ENCODE results near the gene NSD1. TPM values are rescaled to one million over a fixed set of nuclear protein-coding genes. Genes with fewer than 3 reads are reported as not detected.

The NSD1 gene
- total RNA-seq, 1 donor from 2014 or later: 111 TPM

DNA sequence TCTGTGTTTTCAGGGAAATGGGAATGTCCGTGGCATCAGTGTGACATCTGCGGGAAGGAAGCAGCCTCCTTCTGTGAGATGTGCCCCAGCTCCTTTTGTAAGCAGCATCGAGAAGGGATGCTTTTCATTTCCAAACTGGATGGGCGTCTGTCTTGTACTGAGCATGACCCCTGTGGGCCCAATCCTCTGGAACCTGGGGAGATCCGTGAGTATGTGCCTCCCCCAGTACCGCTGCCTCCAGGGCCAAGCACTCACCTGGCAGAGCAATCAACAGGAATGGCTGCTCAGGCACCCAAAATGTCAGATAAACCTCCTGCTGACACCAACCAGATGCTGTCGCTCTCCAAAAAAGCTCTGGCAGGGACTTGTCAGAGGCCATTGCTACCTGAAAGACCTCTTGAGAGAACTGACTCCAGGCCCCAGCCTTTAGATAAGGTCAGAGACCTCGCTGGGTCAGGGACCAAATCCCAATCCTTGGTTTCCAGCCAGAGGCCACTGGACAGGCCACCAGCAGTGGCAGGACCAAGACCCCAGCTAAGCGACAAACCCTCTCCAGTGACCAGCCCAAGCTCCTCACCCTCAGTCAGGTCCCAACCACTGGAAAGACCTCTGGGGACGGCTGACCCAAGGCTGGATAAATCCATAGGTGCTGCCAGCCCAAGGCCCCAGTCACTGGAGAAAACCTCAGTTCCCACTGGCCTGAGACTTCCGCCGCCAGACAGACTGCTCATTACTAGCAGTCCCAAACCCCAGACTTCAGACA, 160.4 kb downstream of the NSD1 start:
- peak overlapping the region; percentile 18 for H3K27ac Mint-ChIP-seq (ENCODE audit: unreplicated experiment)
- no peak overlapping the region for H3K4me3 Mint-ChIP-seq (ENCODE audit: unreplicated experiment)
- peaks cover 41% of the 10 kb centered on the region for H3K4me1 Mint-ChIP-seq (ENCODE audit: unreplicated experiment)
- H3K9me3 Mint-ChIP-seq (ENCODE audit: unreplicated experiment): no peaks in the 10 kb centered on the region
- peaks cover 34% of the 10 kb centered on the region for H3K36me3 Mint-ChIP-seq (ENCODE audit: low read depth, unreplicated experiment)
- TF ChIP-seq, protein P1, sequence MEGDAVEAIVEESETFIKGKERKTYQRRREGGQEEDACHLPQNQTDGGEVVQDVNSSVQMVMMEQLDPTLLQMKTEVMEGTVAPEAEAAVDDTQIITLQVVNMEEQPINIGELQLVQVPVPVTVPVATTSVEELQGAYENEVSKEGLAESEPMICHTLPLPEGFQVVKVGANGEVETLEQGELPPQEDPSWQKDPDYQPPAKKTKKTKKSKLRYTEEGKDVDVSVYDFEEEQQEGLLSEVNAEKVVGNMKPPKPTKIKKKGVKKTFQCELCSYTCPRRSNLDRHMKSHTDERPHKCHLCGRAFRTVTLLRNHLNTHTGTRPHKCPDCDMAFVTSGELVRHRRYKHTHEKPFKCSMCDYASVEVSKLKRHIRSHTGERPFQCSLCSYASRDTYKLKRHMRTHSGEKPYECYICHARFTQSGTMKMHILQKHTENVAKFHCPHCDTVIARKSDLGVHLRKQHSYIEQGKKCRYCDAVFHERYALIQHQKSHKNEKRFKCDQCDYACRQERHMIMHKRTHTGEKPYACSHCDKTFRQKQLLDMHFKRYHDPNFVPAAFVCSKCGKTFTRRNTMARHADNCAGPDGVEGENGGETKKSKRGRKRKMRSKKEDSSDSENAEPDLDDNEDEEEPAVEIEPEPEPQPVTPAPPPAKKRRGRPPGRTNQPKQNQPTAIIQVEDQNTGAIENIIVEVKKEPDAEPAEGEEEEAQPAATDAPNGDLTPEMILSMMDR (IDR thresholded peaks at IDR 0.05; ENCODE audit: unreplicated experiment): no peak
- no peak for DNase-seq (ENCODE audit: low spot score)
- peaks cover 7% of the 10 kb centered on the region for H3K27me3 Mint-ChIP-seq (ENCODE audit: unreplicated experiment)

DNA sequence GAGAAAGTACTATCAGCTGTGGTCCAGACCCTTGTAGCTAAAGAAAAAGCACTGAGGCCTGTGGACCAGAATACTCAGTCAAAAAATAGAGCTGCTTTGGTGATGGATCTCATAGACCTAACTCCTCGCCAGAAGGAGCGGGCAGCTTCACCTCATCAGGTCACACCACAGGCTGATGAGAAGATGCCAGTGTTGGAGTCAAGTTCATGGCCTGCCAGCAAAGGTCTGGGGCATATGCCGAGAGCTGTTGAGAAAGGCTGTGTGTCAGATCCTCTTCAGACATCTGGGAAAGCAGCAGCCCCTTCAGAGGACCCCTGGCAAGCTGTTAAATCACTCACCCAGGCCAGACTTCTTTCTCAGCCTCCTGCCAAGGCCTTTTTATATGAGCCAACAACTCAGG, 161.1 kb downstream of the NSD1 start:
- no peak overlapping the region for H3K4me3 Mint-ChIP-seq (ENCODE audit: unreplicated experiment)
- H3K27ac Mint-ChIP-seq (ENCODE audit: unreplicated experiment): peak overlapping the region; percentile 18
- peaks cover 8% of the 10 kb centered on the region for H3K27me3 Mint-ChIP-seq (ENCODE audit: unreplicated experiment)
- TF ChIP-seq, protein P1 (IDR thresholded peaks at IDR 0.05; ENCODE audit: unreplicated experiment): no peak
- H3K9me3 Mint-ChIP-seq (ENCODE audit: unreplicated experiment): no peaks in the 10 kb centered on the region
- H3K36me3 Mint-ChIP-seq (ENCODE audit: low read depth, unreplicated experiment): peaks cover 34% of the 10 kb centered on the region
- peaks cover 46% of the 10 kb centered on the region for H3K4me1 Mint-ChIP-seq (ENCODE audit: unreplicated experiment)
- no peak for DNase-seq (ENCODE audit: low spot score)

DNA sequence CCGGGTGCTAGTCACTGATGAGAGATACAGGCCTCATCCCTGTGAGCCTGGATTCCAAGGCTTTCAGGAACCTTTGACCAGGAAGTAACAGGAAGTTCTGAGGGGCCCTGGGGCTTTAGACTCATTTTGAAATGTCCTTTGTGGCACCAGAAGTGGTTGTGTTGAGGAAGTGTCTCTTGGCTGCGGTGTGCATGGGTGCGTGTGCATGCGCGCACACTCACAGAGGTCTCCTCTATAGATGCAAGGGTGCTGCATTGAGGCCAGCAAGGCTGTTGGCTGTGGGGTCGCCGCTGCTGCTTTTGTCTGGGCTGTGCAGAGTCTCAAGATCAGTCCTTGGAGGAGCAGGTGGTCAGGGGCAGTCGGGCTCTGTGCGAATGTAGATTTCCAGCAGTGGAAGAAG, 162.4 kb downstream of the NSD1 start:
- no peak for DNase-seq (ENCODE audit: low spot score)
- Mint-ChIP-seq H3K4me1 (ENCODE audit: unreplicated experiment) (peaks cover 57% of the 10 kb centered on the region), H3K27me3 (ENCODE audit: unreplicated experiment) (peaks cover 12% of the 10 kb centered on the region), H3K36me3 (ENCODE audit: low read depth, unreplicated experiment) (peaks cover 34% of the 10 kb centered on the region), H3K27ac (ENCODE audit: unreplicated experiment) (peak overlapping the region; percentile 96), H3K4me3 (ENCODE audit: unreplicated experiment) (peak overlapping the region; percentile 58), H3K9me3 (ENCODE audit: unreplicated experiment) (no peaks in the 10 kb centered on the region)
- TF ChIP-seq, protein P1 (IDR thresholded peaks at IDR 0.05; ENCODE audit: unreplicated experiment): no peak

DNA sequence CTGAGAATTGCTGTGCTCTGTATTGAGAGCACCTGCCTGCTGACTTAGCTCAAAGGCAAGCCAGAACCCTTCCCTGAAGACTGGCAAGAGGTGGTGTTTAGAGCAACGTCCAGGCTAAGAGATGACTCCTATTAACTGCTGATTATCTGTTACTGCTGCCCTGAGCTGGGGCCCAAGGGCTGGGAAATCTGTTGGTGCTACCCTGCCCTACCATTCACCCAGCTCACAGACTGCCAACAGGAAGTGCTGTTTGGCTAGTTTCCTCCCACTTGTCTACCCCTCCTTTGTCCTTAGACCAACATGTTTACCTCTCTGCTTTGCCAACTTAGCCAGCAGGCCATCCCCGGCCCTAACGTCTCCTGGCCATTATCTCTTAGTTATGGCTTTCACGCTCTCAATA, 163.0 kb downstream of the NSD1 start:
- Mint-ChIP-seq H3K36me3 (ENCODE audit: low read depth, unreplicated experiment) (peaks cover 34% of the 10 kb centered on the region), H3K27ac (ENCODE audit: unreplicated experiment) (peak overlapping the region; percentile 96), H3K9me3 (ENCODE audit: unreplicated experiment) (no peaks in the 10 kb centered on the region), H3K4me3 (ENCODE audit: unreplicated experiment) (peak overlapping the region; percentile 14), H3K4me1 (ENCODE audit: unreplicated experiment) (peaks cover 61% of the 10 kb centered on the region), H3K27me3 (ENCODE audit: unreplicated experiment) (peaks cover 14% of the 10 kb centered on the region)
- TF ChIP-seq, protein P1 (IDR thresholded peaks at IDR 0.05; ENCODE audit: unreplicated experiment): no peak
- no peak for DNase-seq (ENCODE audit: low spot score)

DNA sequence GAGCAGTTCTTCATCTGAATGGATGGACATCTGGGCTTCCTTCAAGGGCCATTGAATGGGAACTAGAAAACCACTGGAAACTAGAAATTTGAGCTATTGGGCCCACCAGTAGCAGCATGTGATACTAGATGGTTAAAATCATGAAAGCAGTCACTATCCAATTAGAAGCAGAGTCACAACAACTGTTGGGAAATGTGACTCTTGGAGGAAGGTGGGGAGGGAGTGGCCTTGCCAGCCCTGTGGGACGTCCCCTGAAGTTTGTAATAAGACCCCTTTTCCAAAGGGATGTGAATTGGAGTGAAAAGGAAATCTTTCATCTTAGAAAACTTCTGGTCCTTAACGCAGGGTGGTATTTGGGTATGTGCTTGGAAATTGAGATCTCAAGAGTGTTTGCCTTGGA, 164.3 kb downstream of the NSD1 start:
- DNase-seq (ENCODE audit: low spot score): no peak
- H3K4me1 Mint-ChIP-seq (ENCODE audit: unreplicated experiment): peaks cover 67% of the 10 kb centered on the region
- TF ChIP-seq, protein P1 (IDR thresholded peaks at IDR 0.05; ENCODE audit: unreplicated experiment): no peak

More for the DNA sequence above, 164.3 kb downstream of the NSD1 start:
- Mint-ChIP-seq H3K4me3 (ENCODE audit: unreplicated experiment) (no peak overlapping the region), H3K36me3 (ENCODE audit: low read depth, unreplicated experiment) (peaks cover 22% of the 10 kb centered on the region), H3K27ac (ENCODE audit: unreplicated experiment) (peak overlapping the region; percentile 30), H3K9me3 (ENCODE audit: unreplicated experiment) (no peaks in the 10 kb centered on the region), H3K27me3 (ENCODE audit: unreplicated experiment) (peaks cover 21% of the 10 kb centered on the region)

Measured in endothelial cell (in vitro differentiated cells).